Bronchial epithelial cell (primary cell): ENCODE measurements around the gene HEATR5B. TPM values are rescaled to one million over a fixed set of nuclear protein-coding genes. Genes with fewer than 3 reads are reported as not detected.

Source experiments
- DNase-seq: peaks from one replicate; pipeline ENCODE4 v3.0.0-alpha.2; 2010; ENCODE audit warnings: low read depth
- FAIRE-seq: peaks from 2 replicates; lab custom pipeline; 2011; peaks lifted over from hg19 to GRCh38; lab: Jason Lieb, UNC
- H3K27me3 ChIP-seq: 2 replicates; pipeline ENCODE4 v1.5.1; 2011; ENCODE audit warnings: low read length; ENCODE audit not compliant: control insufficient read depth, insufficient read depth
- H3K36me3 ChIP-seq: 2 replicates; pipeline ENCODE4 v1.5.1; 2011; ENCODE audit warnings: low read length; ENCODE audit not compliant: control insufficient read depth, insufficient read depth
- H3K4me3 ChIP-seq: 2 replicates; pipeline ENCODE4 v1.5.1; 2011; ENCODE audit warnings: mild to moderate bottlenecking, low read depth, low read length, control low read depth
- total RNA-seq: library from RNA; depleted of rRNA; stranded (reverse); fragments of >200 nt; gene quantifications from 2 replicates; pipeline ENCODE4 v1.2.1, GENCODE V29; 2014
- TF ChIP-seq, protein P1 (sequence below): IDR thresholded peaks from 2 replicates; pipeline ENCODE4 v1.5.1; 2011; ENCODE audit warnings: mild to moderate bottlenecking, moderate library complexity, low read length, control low read depth, inconsistent platforms; ENCODE audit not compliant: insufficient read depth, severe bottlenecking

Gene HEATR5B
- total RNA-seq, 1 donor from 2014 or later = 23.4 TPM

DNA sequence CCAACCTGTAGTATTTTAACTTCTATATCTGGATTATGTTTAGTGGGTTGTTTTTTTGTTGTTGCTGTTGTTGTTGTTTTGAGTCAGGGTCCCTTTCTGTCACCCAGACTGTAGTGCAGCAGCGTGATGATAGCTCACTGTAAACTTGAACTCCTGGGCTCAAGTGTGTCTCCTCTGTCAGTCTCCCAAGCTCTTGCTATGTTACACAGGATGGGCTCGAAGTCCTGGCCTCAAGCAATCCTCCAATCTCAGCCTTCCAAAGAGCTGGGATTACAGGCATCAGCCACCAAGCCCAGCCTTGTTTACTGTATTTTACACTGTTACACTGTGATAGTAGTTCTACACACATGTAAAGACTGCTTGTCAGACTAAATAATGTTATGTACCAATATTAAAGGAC is 108.1 kb downstream of the HEATR5B start:
- Histone ChIP-seq H3K27me3 (no peaks in the 10 kb centered on the region), H3K36me3 (no peaks in the 10 kb centered on the region), H3K4me3 (no peak overlapping the region)
- FAIRE-seq = no peak
- no peak for DNase-seq
- TF ChIP-seq, protein P1, sequence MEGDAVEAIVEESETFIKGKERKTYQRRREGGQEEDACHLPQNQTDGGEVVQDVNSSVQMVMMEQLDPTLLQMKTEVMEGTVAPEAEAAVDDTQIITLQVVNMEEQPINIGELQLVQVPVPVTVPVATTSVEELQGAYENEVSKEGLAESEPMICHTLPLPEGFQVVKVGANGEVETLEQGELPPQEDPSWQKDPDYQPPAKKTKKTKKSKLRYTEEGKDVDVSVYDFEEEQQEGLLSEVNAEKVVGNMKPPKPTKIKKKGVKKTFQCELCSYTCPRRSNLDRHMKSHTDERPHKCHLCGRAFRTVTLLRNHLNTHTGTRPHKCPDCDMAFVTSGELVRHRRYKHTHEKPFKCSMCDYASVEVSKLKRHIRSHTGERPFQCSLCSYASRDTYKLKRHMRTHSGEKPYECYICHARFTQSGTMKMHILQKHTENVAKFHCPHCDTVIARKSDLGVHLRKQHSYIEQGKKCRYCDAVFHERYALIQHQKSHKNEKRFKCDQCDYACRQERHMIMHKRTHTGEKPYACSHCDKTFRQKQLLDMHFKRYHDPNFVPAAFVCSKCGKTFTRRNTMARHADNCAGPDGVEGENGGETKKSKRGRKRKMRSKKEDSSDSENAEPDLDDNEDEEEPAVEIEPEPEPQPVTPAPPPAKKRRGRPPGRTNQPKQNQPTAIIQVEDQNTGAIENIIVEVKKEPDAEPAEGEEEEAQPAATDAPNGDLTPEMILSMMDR = no peak

DNA sequence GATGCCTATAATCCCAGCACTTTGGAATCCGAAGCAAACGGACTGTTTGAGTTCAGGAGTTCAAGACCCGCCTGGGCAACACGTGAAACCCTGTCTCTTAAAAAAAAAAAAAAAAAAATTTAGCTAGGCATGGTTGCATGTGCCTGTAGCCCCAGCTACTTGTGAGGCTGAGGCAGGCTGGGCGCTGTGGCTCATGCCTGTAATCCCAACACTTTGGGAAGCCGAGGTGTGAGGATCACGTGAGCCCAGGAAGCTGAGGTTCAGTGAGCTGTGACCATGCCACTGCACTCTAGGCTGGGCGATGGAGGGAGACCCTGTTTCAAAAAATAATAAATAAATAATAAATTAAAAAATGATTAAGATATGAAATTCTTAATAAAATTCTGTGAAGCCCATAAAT is 108.9 kb downstream of the HEATR5B start:
- Histone ChIP-seq H3K27me3 (no peaks in the 10 kb centered on the region), H3K4me3 (no peak overlapping the region), H3K36me3 (no peaks in the 10 kb centered on the region)
- no peak for DNase-seq
- TF ChIP-seq, protein P1 = no peak
- FAIRE-seq = no peak

DNA sequence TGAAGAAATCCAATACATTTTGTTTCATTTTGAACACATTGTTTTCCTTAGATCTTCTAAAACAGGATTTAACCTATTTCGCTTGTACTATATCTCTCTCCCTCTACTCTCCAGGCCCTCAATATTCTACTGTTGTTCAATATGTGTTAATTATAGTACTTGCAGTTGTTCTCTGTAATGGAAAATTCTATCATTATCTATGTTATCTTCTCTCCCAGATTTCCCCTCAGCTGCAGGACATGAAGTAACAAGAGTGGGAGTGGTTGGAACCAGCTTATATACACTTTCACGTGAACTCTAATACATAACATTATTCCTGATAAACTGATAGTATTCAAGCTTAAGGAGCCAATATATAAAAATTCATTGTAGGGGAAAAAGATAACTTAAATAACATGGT is 110.9 kb downstream of the HEATR5B start:
- no peak for DNase-seq
- no peak overlapping the region for H3K4me3 ChIP-seq
- TF ChIP-seq, protein P1 = no peak
- no peaks in the 10 kb centered on the region for H3K27me3 ChIP-seq
- no peaks in the 10 kb centered on the region for H3K36me3 ChIP-seq
- no peak for FAIRE-seq

DNA sequence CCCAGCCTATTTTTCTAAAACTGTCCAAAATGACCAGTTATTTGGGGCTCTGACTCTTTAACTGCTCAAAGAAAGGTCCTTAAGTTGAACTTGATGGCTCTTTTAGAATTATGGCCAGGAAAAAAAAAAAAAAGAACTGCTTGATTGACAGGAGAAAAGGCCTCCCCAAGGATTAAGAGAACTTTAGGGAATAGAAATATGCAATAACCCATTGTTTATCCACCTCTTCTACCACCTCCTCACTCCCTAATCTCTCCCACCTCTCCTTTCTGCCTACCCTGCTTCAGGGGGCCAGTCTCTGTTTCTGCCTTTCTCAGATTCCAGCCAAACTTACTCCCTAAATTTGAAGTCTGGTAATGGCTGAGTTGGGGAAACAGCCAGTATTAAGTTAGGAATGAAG is 112.2 kb downstream of the HEATR5B start:
- DNase-seq = no peak
- Histone ChIP-seq H3K27me3 (no peaks in the 10 kb centered on the region), H3K36me3 (no peaks in the 10 kb centered on the region), H3K4me3 (no peak overlapping the region)
- TF ChIP-seq, protein P1 = no peak
- FAIRE-seq = no peak

DNA sequence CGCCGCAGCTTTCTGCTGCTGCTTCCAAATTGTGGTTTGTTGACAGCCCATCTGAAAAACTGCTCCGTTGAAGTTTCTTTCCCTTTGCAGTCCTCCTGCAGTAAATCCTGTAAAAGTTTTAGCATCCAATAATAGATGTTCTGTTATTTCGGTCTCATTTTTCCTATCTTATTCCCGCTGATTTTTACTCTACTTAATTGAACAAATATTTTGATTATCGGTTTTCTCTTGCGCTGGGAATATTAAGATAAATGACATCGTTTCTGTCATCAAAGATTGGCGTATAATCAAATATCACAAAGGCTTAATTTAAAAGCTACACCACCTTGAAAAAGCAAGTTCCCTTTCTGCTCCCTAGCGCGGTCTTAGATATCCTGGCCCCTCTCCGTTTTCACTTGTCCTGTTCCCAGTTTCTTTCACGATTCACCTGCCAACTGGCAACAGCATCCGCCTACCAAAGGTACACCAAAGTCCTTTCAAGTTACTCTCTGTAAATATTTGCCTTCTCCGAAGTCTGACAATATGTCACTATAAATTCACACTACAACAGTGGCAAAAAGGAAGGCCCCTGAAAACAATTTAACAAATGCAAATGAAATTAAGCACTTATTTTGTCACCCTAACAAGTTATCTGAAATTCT is 116.8 kb downstream of the HEATR5B start:
- DNase-seq (no peak), FAIRE-seq (no peak)
- Histone ChIP-seq H3K27me3 (no peaks in the 10 kb centered on the region), H3K36me3 (no peaks in the 10 kb centered on the region), H3K4me3 (peak overlapping the region; percentile 48)
- TF ChIP-seq, protein P1 = no peak
